SU-DHL-6 (cell line): ENCODE data around the gene PJVK.

Source experiments
- CTCF ChIP-seq: fragments of 200-600 bp; sonication (generic); IDR thresholded peaks from one replicate; pipeline ENCODE4 v1.5.1; 2017; ENCODE audit warnings: antibody characterized with exemption, mild to moderate bottlenecking, low read length, moderate library complexity; ENCODE audit not compliant: insufficient read depth, poor library complexity, severe bottlenecking
- EZH2phosphoT487 ChIP-seq: fragments of 200-600 bp; sonication (generic), shearing (Covaris generic); conservative IDR thresholded peaks from 2 replicates; pipeline ENCODE4 v1.6.1; 2018; ENCODE audit warnings: mild to moderate bottlenecking, antibody characterized with exemption, low read length, moderate library complexity, mixed read lengths

DNA sequence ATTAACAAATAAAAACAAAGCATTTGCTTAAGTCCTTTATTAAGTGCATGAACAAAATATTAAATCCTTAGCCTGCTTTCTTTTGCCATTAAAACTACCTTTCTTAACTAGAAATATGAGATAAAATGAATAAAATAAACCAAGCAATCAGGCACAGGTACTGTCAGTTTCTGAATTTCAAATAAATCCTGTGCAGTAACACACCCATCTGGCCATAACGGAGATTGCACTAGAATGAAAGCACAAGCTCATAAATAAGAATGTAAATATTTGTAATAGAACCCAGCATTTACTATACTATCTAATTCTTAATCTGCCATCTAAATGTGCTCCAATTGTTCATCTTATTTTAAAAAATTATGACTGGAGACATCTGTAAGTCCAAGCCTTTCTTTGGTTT is 32.1 kb upstream of the PJVK start:
- TF ChIP-seq CTCF (no peak), EZH2phosphoT487 (no peak)
